PC-9 (cell line): Measurements from ENCODE around the gene ERC1. TPM values are rescaled to one million over a fixed set of nuclear protein-coding genes. Genes with fewer than 3 reads are reported as not detected.

Experiments
- BruUV-seq: library from RNA; stranded (reverse); fragments of 400-500 nt; replicated peaks from 2 replicates; lab custom pipeline; 2021; lab: Mats Ljungman, UMichigan
- CTCF ChIA-PET: fragments of 300-600 bp; sonication (Branson Sonifier 250); formaldehyde crosslinking; loops from one replicate; lab custom pipeline; 2022; ENCODE audit warnings: antibody characterized with exemption; lab: Charles Lee
- POLR2A ChIA-PET: fragments of 300-600 bp; sonication (Branson Sonifier 250); formaldehyde crosslinking; loops from one replicate; lab custom pipeline; 2022; ENCODE audit warnings: antibody characterized with exemption; ENCODE audit not compliant: unreplicated experiment; lab: Charles Lee
- DNase-seq, 2 experiments: peaks; one replicate each; pipeline versions ENCODE4 v3.0.0 to v3.0.0-alpha.2; 2015 to 2022; ENCODE audit warnings: mixed read lengths in 1 of 2
- H2AFZ ChIP-seq: fragments of 200-600 bp; sonication (generic); 2 replicates; pipeline ENCODE4 v1.8.1; 2017; ENCODE audit warnings: antibody characterized with exemption
- H3F3A ChIP-seq: fragments of 200-600 bp; sonication (generic); 2 replicates; pipeline ENCODE4 v1.8.1; 2017; ENCODE audit warnings: antibody characterized with exemption, mild to moderate bottlenecking, low read depth; ENCODE audit not compliant: insufficient read depth
- H3K27ac ChIP-seq: fragments of 200-600 bp; sonication (generic); 2 replicates; pipeline ENCODE4 v1.6.1; 2016; ENCODE audit warnings: mixed run types
- H3K27me3 ChIP-seq: fragments of 200-600 bp; sonication (generic); 2 replicates; pipeline ENCODE4 v1.6.1; 2016; ENCODE audit warnings: low read depth, mixed run types; ENCODE audit not compliant: insufficient read depth
- H3K36me3 ChIP-seq: fragments of 200-600 bp; sonication (generic); 2 replicates; pipeline ENCODE4 v1.6.1; 2016; ENCODE audit warnings: low read depth, mixed run types
- H3K4me1 ChIP-seq: fragments of 200-600 bp; sonication (generic); replicated peaks from 2 replicates; pipeline ENCODE4 v1.6.1; 2016; ENCODE audit warnings: mixed run types; ENCODE audit not compliant: insufficient read depth
- H3K4me2 ChIP-seq: fragments of 200-600 bp; sonication (generic); 2 replicates; pipeline ENCODE4 v1.6.1; 2017; ENCODE audit warnings: mixed run types
- H3K4me3 ChIP-seq: fragments of 200-600 bp; sonication (generic); 2 replicates; pipeline ENCODE4 v1.6.1; 2016; ENCODE audit warnings: mixed run types
- H3K79me2 ChIP-seq: fragments of 200-600 bp; sonication (generic); 2 replicates; pipeline ENCODE4 v1.6.1; 2017; ENCODE audit warnings: low read depth, mixed run types
- H3K9me2 ChIP-seq: fragments of 200-600 bp; sonication (generic); 2 replicates; pipeline ENCODE4 v1.8.1; 2017; ENCODE audit warnings: mild to moderate bottlenecking; ENCODE audit not compliant: insufficient read depth
- H3K9me3 ChIP-seq: fragments of 200-600 bp; sonication (generic); 2 replicates; pipeline ENCODE4 v1.8.1; 2016; ENCODE audit warnings: low read depth; ENCODE audit not compliant: insufficient read depth
- H4K20me1 ChIP-seq: fragments of 200-600 bp; sonication (generic); 2 replicates; pipeline ENCODE4 v1.8.1; 2017; ENCODE audit not compliant: insufficient read depth
- EZH2 ChIP-seq: fragments of 200-600 bp; sonication (generic); IDR thresholded peaks from 2 replicates; pipeline ENCODE4 v1.8.0; 2017; ENCODE audit warnings: antibody characterized with exemption, low read depth
- intact Hi-C: fragments of 100-400 bp; cut with micrococcal nuclease; formaldehyde crosslinking; loops from one replicate; pipeline ENCODE4 v1.10.0; 2022; ENCODE audit not compliant: unreplicated experiment
- total RNA-seq: library from RNA; stranded (reverse); gene quantifications from 2 replicates; pipeline ENCODE4 v1.2.3, GENCODE V29; 2021
- TF ChIP-seq, protein P1 (sequence below): fragments of 200-600 bp; sonication (generic); conservative IDR thresholded peaks from 2 replicates; pipeline ENCODE4 v1.6.1; 2017; ENCODE audit warnings: mixed run types, antibody characterized with exemption, mild to moderate bottlenecking, moderate library complexity

Gene ERC1
- total RNA-seq, 1 experiment from 2014 or later = 52.0 TPM

GRCh38 chr12:1256285-1256684 is 265.3 kb downstream of the ERC1 start:
- BruUV-seq = no TSS peak
- ChIA-PET POLR2A (interaction anchor here (0.6 kb wide), 1 partner anchor 76 kb away, joined by 4 read pairs; no protein-coding TSS in a partner anchor), CTCF (interaction anchor here (0.7 kb wide), 1 partner anchor 255 kb away, joined by 8 read pairs; no protein-coding TSS in a partner anchor)

DNA sequence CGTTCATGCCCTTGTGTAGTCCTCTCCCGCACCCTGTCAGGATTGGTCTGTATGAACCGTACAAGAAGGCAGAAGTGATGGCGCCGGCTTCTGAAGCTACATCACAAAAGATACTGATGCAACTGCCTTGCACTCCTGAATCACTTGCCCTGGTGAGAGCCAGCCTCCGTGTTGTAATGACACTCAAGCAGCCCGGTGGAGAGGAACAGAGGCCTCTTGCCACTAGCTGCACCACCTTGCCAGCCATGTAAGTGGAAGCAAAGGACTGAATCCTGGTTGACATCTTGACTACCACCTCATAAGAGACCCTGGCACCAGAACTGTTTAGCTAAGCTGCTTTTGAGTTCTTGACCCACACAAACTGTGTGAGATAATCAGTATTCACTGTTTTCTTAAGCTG is 266.0 kb downstream of the ERC1 start:
- Histone ChIP-seq H3K4me1 (no peaks in the 10 kb centered on the region), H2AFZ (no peak overlapping the region), H4K20me1 (no peaks in the 10 kb centered on the region), H3K9me2 (0 out of 2 replicates have a peak, but pooled peaks cover 5% of the 10 kb centered on the region), H3K27me3 (no peaks in the 10 kb centered on the region), H3K79me2 (no peaks in the 10 kb centered on the region), H3F3A (no peaks in the 10 kb centered on the region), H3K27ac (no peak overlapping the region), H3K9me3 (no peaks in the 10 kb centered on the region), H3K4me2 (no peak overlapping the region), H3K4me3 (no peak overlapping the region), H3K36me3 (no peaks in the 10 kb centered on the region)
- POLR2A ChIA-PET = interaction anchor here (0.6 to 0.7 kb wide), 2 partner anchors 8 to 77 kb away, joined by 4 to 5 read pairs; no protein-coding TSS in a partner anchor
- BruUV-seq = no TSS peak
- intact Hi-C loops = no loop called here
- DNase-seq = no peak
- no peak for TF ChIP-seq EZH2
- TF ChIP-seq, protein P1, sequence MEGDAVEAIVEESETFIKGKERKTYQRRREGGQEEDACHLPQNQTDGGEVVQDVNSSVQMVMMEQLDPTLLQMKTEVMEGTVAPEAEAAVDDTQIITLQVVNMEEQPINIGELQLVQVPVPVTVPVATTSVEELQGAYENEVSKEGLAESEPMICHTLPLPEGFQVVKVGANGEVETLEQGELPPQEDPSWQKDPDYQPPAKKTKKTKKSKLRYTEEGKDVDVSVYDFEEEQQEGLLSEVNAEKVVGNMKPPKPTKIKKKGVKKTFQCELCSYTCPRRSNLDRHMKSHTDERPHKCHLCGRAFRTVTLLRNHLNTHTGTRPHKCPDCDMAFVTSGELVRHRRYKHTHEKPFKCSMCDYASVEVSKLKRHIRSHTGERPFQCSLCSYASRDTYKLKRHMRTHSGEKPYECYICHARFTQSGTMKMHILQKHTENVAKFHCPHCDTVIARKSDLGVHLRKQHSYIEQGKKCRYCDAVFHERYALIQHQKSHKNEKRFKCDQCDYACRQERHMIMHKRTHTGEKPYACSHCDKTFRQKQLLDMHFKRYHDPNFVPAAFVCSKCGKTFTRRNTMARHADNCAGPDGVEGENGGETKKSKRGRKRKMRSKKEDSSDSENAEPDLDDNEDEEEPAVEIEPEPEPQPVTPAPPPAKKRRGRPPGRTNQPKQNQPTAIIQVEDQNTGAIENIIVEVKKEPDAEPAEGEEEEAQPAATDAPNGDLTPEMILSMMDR = no peak
- CTCF ChIA-PET = no interaction called here

More at GRCh38 chr12:1256285-1256684, 265.3 kb downstream of the ERC1 start:
- intact Hi-C loops = no loop called here
- H3K36me3 ChIP-seq = no peaks in the 10 kb centered on the region
- no peaks in the 10 kb centered on the region for H3K9me2 ChIP-seq
- H3F3A ChIP-seq = no peaks in the 10 kb centered on the region
- H2AFZ ChIP-seq = no peak overlapping the region
- H3K9me3 ChIP-seq = no peaks in the 10 kb centered on the region
- no peaks in the 10 kb centered on the region for H4K20me1 ChIP-seq
- H3K27ac ChIP-seq = no peak overlapping the region
- TF ChIP-seq, protein P1 = no peak
- H3K4me3 ChIP-seq = no peak overlapping the region
- no peak for DNase-seq
- H3K4me2 ChIP-seq = no peak overlapping the region
- no peaks in the 10 kb centered on the region for H3K79me2 ChIP-seq
- H3K4me1 ChIP-seq = no peaks in the 10 kb centered on the region
- no peaks in the 10 kb centered on the region for H3K27me3 ChIP-seq

DNA sequence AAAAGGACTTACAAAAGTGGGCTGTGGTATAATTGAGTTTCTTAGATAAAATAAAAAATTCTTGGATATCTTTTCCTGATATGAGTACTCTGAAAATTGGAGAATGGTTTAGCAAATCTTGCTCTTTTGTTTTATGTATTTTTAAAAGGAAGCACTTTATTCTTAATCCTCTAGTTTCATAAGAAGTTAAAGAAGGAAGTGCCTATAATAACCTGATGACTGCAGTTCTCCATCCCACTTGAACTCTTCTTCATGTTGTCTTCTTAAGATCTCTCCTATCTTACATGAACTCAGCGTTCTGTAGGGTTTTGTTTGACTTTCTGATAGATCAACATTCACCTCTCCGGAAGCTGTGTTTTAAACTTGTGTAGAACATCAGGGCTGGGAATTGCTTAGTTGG is 271.0 kb downstream of the ERC1 start:
- Histone ChIP-seq H2AFZ (no peak overlapping the region), H3K4me3 (no peak overlapping the region), H3K79me2 (no peaks in the 10 kb centered on the region), H3K9me3 (no peaks in the 10 kb centered on the region), H3K4me1 (no peaks in the 10 kb centered on the region), H3K36me3 (no peaks in the 10 kb centered on the region), H3K27ac (no peak overlapping the region), H3F3A (no peaks in the 10 kb centered on the region), H3K4me2 (no peak overlapping the region), H3K27me3 (no peaks in the 10 kb centered on the region), H3K9me2 (0 out of 2 replicates have a peak, but pooled peaks cover 5% of the 10 kb centered on the region), H4K20me1 (no peaks in the 10 kb centered on the region)
- no peak for DNase-seq
- TF ChIP-seq, protein P1 = no peak
- TF ChIP-seq EZH2 = no peak
- BruUV-seq = no TSS peak
- intact Hi-C loops = no loop called here
- CTCF ChIA-PET = no interaction called here
- POLR2A ChIA-PET = no interaction called here
